HepG2 (cell line): Measurements from ENCODE around the gene NEAT1.
"Not testable (repeated sequence)": the region's sequence is repeated elsewhere in the genome, so short reads cannot be mapped to it uniquely, and the experiment has no call there.

Experiments
- CEBPB ChIP-seq: IDR thresholded peaks from 2 replicates; pipeline ENCODE4 v1.6.1; 2011; ENCODE audit warnings: low read depth, low read length, improper control_type of control experiment, borderline replicate concordance
- FOXA1 ChIP-seq, 2 experiments: fragments of 450-650 bp in 1 of 2; sonication (generic) in 1 of 2; formaldehyde crosslinking in 1 of 2; IDR thresholded peaks; 2 replicates each; pipeline versions ENCODE4 v1.4.0 to v1.6.1; 2016 to 2020; ENCODE audit warnings: missing genetic modification reagents in 1 of 2
- GABPB1 ChIP-seq: IDR thresholded peaks from 2 replicates; pipeline ENCODE4 v1.6.1; 2016; ENCODE audit warnings: mild to moderate bottlenecking, missing genetic modification reagents, moderate library complexity, missing compliant biosample characterization
- POLR2A ChIP-seq, 2 experiments: IDR thresholded peaks; 2 replicates each; pipeline ENCODE4 v1.6.1; 2011; ENCODE audit warnings: low read depth in 2 of 2, low read length in 2 of 2, mild to moderate bottlenecking in 1 of 2, moderate library complexity in 1 of 2; ENCODE audit not compliant: insufficient read depth in 1 of 2
- UBTF ChIP-seq: sonication (generic); formaldehyde crosslinking; IDR thresholded peaks from 2 replicates; pipeline ENCODE4 v1.4.0; 2020; ENCODE audit warnings: mild to moderate bottlenecking, missing genetic modification reagents
- ZNF766 ChIP-seq: sonication (generic); formaldehyde crosslinking; IDR thresholded peaks from 2 replicates; pipeline ENCODE4 v1.5.0; 2020; ENCODE audit warnings: missing genetic modification reagents, borderline replicate concordance
- TF ChIP-seq, protein P1 (sequence below), 2 experiments: sonication (generic) in 1 of 2; formaldehyde crosslinking in 1 of 2; IDR thresholded peaks; 2 replicates each; pipeline versions ENCODE4 v1.5.1 to v1.6.1; 2011 to 2020; ENCODE audit warnings: borderline replicate concordance in 1 of 2, low read depth in 1 of 2, low read length in 1 of 2, mild to moderate bottlenecking in 1 of 2, missing genetic modification reagents in 1 of 2, moderate library complexity in 1 of 2

DNA sequence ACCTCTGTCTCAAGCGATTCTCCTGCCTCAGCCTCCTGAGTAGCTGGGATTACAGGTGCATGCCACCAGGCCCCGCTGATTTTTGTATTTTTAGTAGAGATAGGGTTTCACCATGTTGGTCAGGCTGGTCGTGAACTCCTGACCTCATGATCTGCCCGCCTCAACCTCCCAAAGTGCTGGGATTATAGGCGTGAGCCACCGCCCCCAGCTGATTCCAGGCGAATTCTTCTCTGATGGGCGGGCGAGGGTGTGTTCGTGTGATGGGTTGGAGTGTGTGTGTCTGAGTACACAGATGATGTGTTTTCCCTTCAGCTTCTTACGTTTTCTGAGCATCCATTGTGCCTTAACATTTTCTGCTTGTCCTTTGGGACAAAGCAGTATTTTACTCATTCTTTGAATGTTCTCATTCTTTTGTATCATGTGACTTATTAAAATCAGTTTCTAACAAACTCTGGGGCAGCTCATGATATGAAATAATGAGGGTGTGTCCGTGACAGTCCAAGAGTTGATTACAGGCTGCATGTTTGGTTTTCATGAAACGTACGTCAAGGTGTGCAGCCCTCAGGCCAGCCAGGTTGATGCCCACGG is 9.4 kb upstream of the NEAT1 start:
- not testable (repeated sequence) for TF ChIP-seq GABPB1 (CRISPR knock-in tag); POLR2A (IDR thresholded peaks at IDR 0.05; ENCODE audit: insufficient read depth in 1 of 2, low read depth in 2 of 2, low read length in 2 of 2); CEBPB; UBTF; ZNF766 (CRISPR knock-in tag); FOXA1 (IDR thresholded peaks at IDR 0.05); FOXA1 (CRISPR knock-in tag; IDR thresholded peaks at IDR 0.05)
- TF ChIP-seq, protein P1, sequence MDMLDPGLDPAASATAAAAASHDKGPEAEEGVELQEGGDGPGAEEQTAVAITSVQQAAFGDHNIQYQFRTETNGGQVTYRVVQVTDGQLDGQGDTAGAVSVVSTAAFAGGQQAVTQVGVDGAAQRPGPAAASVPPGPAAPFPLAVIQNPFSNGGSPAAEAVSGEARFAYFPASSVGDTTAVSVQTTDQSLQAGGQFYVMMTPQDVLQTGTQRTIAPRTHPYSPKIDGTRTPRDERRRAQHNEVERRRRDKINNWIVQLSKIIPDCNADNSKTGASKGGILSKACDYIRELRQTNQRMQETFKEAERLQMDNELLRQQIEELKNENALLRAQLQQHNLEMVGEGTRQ (IDR thresholded peaks at IDR 0.05; ENCODE audit: low read depth, low read length), result not testable (repeated sequence)
- TF ChIP-seq, protein P1 (CRISPR knock-in tag; IDR thresholded peaks at IDR 0.05; ENCODE audit: borderline replicate concordance), result not testable (repeated sequence)
